GM10248 (cell line): ENCODE results near the gene PLA2G4C.

Experiments
- CTCF ChIA-PET: fragments of 300-600 bp; sonication (Branson Sonifier 250); formaldehyde crosslinking; extraction: SDS; loops from one replicate; lab custom pipeline; 2021; ENCODE audit warnings: antibody characterized with exemption; lab: Yijun Ruan, JAX
- POLR2A ChIA-PET: fragments of 350-650 bp; sonication (Branson Sonifier 250); formaldehyde crosslinking; extraction: SDS; loops from one replicate; lab custom pipeline; 2020; ENCODE audit warnings: antibody characterized with exemption; lab: Yijun Ruan, JAX
- DNase-seq: peaks from one replicate; pipeline ENCODE4 v3.0.0; 2012; ENCODE audit errors: extremely low spot score
- TF ChIP-seq, protein P1 (sequence below): IDR thresholded peaks from 2 replicates; pipeline ENCODE4 v1.5.1; 2012; ENCODE audit warnings: mild to moderate bottlenecking, low read depth; ENCODE audit errors: extremely low read depth, missing control alignments, control extremely low read depth

Gene PLA2G4C

DNA sequence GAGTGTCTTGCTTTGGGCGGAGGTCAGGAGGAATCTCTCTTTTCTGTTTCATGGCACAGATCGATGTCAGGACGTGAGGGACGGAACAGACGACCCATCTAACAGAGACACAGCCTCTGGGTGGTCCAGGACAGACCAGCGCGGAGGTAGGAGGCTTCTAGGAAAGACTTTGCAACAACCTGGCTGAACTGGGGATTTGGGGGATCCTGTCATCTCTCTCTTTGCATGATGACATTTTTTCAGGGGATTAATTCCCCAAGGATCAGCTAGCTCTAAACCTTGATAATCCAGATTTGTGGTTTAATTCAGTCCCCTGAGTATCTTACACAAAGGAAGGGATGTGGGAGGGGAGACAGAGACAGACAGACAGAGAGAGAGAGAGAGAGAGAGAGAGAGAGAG lies 81.2 kb downstream of the PLA2G4C start:
- ChIA-PET POLR2A (no interaction called here), CTCF (interaction anchor here (0.9 kb wide), 1 partner anchor 57 kb away, joined by 3 read pairs; no protein-coding TSS in a partner anchor)
- no peak for DNase-seq
- TF ChIP-seq, protein P1, sequence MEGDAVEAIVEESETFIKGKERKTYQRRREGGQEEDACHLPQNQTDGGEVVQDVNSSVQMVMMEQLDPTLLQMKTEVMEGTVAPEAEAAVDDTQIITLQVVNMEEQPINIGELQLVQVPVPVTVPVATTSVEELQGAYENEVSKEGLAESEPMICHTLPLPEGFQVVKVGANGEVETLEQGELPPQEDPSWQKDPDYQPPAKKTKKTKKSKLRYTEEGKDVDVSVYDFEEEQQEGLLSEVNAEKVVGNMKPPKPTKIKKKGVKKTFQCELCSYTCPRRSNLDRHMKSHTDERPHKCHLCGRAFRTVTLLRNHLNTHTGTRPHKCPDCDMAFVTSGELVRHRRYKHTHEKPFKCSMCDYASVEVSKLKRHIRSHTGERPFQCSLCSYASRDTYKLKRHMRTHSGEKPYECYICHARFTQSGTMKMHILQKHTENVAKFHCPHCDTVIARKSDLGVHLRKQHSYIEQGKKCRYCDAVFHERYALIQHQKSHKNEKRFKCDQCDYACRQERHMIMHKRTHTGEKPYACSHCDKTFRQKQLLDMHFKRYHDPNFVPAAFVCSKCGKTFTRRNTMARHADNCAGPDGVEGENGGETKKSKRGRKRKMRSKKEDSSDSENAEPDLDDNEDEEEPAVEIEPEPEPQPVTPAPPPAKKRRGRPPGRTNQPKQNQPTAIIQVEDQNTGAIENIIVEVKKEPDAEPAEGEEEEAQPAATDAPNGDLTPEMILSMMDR: no peak

DNA sequence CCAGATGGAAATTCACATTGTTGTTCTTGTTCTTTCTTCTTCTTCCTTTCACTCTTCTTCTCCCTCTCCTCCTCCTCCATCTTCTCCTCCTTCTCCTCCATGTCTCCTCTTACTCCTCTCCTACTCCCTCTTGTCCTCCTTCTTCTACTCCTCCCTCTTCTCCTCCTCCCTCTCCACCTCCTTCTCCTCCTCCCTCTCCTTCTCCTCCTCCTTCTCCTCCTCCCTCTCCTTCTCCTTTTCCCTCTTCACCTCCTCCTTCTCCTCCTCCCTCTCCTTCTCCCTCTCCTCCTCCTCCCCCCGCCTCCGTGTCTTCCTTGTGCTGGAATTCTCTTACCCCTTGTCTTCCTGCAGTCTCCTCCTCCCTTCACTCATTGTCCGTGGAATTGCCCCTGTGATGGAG lies 85.1 kb downstream of the PLA2G4C start:
- DNase-seq: no peak
- ChIA-PET POLR2A (no interaction called here), CTCF (no interaction called here)
- TF ChIP-seq, protein P1: no peak

DNA sequence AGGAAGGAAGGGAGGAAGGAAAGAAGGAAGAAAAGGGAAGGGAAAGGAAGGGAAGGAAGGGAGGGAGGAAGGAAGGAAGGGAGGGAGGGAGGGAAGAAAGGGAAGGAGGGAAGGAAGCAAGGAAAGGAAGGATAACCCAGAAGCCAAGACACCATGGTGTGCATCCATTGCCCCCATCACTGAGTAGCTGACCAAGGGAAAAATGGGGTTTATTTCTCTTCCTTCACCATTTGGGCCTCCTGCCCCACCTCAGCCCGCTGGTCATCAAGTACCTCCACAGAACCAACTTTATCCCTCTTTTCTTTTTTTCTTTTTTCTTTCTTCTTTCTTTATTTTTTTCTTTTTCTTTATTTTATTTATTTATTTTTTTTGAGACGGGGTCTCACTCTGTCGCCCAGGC lies 87.1 kb downstream of the PLA2G4C start:
- POLR2A ChIA-PET: no interaction called here
- DNase-seq: no peak
- TF ChIP-seq, protein P1: no peak
- CTCF ChIA-PET: no interaction called here

DNA sequence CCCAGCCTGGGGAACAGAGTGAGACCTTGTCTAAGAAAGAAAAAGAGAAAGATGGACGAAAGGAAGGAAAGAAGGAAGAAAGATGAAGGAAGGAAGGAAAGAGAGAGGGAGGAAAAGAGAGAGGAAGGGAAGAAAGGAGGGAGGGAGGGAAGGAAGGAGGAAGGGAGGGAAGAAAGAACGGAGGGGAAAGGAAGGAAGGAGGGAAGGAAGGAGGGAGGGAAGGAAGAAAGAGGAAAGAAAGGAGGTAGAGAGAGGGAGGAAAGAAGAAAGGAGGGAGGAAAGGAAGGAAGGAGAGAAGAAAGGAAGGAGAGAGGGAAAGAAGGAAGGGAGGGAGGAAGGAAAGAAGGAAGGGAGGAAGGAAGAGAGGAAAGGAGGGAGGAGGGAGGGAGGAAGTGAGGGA lies 87.6 kb downstream of the PLA2G4C start:
- TF ChIP-seq, protein P1: no peak
- DNase-seq: no peak
- CTCF ChIA-PET: no interaction called here
- POLR2A ChIA-PET: no interaction called here

DNA sequence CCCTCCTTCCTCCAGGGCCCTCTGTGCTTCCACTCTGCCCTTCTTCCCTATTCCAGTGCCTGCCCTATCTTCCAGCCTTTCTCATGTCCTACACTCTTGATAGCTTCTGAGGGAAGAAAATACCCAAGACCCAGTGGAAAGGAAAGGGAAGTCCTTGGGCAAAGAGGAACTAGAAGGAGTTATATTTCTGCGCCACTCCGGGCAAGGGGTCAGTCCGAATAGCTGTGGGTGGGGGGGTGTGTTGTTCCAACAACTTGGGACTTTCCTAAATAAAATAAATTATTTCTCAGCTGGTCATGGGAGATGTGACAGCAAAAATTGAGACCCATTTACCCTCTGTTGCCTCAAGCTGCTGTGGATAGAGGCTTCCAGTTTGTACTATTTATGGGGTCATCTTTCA lies 89.9 kb downstream of the PLA2G4C start:
- DNase-seq: no peak
- TF ChIP-seq, protein P1: no peak
- CTCF ChIA-PET: no interaction called here
- POLR2A ChIA-PET: no interaction called here

DNA sequence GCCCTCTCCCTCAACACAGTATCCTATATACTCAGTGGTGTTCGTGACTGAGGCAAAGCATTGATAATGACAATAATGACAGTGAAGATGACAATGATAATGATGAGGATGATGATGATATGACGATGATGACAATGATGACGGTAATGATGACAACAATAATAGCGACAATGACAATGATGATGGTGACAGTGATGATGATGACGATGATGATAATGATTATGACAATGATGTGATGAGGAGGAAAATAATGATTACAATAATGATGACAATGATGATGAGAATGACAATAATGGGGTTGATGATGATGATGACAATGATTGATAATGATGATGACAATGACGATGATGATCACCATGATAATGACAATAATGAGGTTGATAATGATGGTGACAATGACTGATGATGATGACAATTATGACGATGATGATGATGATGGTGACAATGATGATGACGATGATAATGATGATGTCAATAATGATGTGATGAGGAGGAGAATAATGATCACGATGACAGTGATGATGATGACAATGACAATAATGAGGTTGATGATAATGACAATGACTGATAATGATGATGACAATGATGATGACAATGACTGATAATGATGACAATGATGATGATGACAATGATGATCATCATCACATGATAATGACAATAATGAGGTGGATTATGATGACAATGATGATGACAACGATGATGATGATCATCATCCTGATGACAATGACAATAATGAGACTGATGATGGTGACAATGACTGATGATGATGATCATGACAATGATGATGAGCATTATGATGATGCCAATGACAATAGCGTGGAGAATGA lies 99.5 kb downstream of the PLA2G4C start:
- CTCF ChIA-PET: no interaction called here
- POLR2A ChIA-PET: no interaction called here
- no peak for DNase-seq
- TF ChIP-seq, protein P1: no peak
